GM23338 (cell line): Measurements from ENCODE around the gene TTBK1. TPM values are rescaled to one million over a fixed set of nuclear protein-coding genes. Genes with fewer than 3 reads are reported as not detected.

Experiments used
- ATAC-seq: fragments of 200-7000 bp; cut with Tn5 transposase; 3 replicates; pipeline ENCODE4 v1.9.1; 2020
- DNase-seq: peaks from one replicate; pipeline ENCODE4 v3.0.0-alpha.2; 2015; ENCODE audit warnings: low spot score
- H2AFZ ChIP-seq: fragments of 200-600 bp; sonication (generic); 2 replicates; pipeline ENCODE4 v1.8.0; 2016; ENCODE audit warnings: antibody characterized with exemption, mild to moderate bottlenecking, moderate library complexity
- H3F3A ChIP-seq: fragments of 200-600 bp; sonication (generic); replicated peaks from 2 replicates; pipeline ENCODE4 v1.8.0; 2017; ENCODE audit warnings: antibody characterized with exemption, mixed run types, low read depth
- H3K27ac ChIP-seq: fragments of 200-600 bp; sonication (generic); 2 replicates; pipeline ENCODE4 v1.6.1; 2016; ENCODE audit warnings: low read depth
- H3K27me3 ChIP-seq: fragments of 200-600 bp; sonication (generic); 2 replicates; pipeline ENCODE4 v1.8.0; 2016; ENCODE audit warnings: mild to moderate bottlenecking, mixed run types, moderate library complexity; ENCODE audit not compliant: insufficient read depth
- H3K36me3 ChIP-seq: fragments of 200-600 bp; sonication (generic); 2 replicates; pipeline ENCODE4 v1.8.0; 2016; ENCODE audit warnings: mild to moderate bottlenecking; ENCODE audit not compliant: insufficient read depth
- H3K4me1 ChIP-seq: fragments of 200-600 bp; sonication (generic); 2 replicates; pipeline ENCODE4 v1.8.0; 2016; ENCODE audit warnings: mild to moderate bottlenecking, moderate library complexity; ENCODE audit not compliant: insufficient read depth
- H3K4me2 ChIP-seq: fragments of 200-600 bp; sonication (generic); 2 replicates; pipeline ENCODE4 v1.7.1; 2017; ENCODE audit warnings: mixed run types
- H3K4me3 ChIP-seq: fragments of 200-600 bp; sonication (generic); 2 replicates; pipeline ENCODE4 v1.6.1; 2016; ENCODE audit warnings: mixed run types
- H3K79me2 ChIP-seq: fragments of 200-600 bp; sonication (generic); replicated peaks from 2 replicates; pipeline ENCODE4 v1.8.0; 2017; ENCODE audit warnings: mild to moderate bottlenecking; ENCODE audit not compliant: insufficient read depth
- H3K9me2 ChIP-seq: fragments of 200-600 bp; sonication (generic); 2 replicates; pipeline ENCODE4 v1.8.0; 2017; ENCODE audit not compliant: insufficient read depth
- H4K20me1 ChIP-seq: fragments of 200-600 bp; sonication (generic); replicated peaks from 2 replicates; pipeline ENCODE4 v1.8.0; 2017; ENCODE audit warnings: mild to moderate bottlenecking; ENCODE audit not compliant: insufficient read depth
- H3K27ac Mint-ChIP-seq: 2 replicates; pipeline ENCODE4 v1.8.0; 2020; ENCODE audit warnings: inconsistent platforms, mild to moderate bottlenecking, moderate library complexity, mixed read lengths
- H3K27me3 Mint-ChIP-seq: 3 replicates; pipeline ENCODE4 v1.8.0; 2022; ENCODE audit warnings: low read depth, mild to moderate bottlenecking, moderate library complexity, mixed read lengths, inconsistent platforms; ENCODE audit not compliant: insufficient read depth, poor library complexity
- H3K36me3 Mint-ChIP-seq: 3 replicates; pipeline ENCODE4 v1.8.0; 2021; ENCODE audit warnings: low read depth, mild to moderate bottlenecking, inconsistent platforms, moderate library complexity, mixed read lengths
- H3K4me1 Mint-ChIP-seq: 3 replicates; pipeline ENCODE4 v1.8.0; 2020; ENCODE audit warnings: mild to moderate bottlenecking, inconsistent platforms, mixed read lengths
- H3K4me3 Mint-ChIP-seq: 3 replicates; pipeline ENCODE4 v1.8.0; 2021; ENCODE audit warnings: moderate library complexity, mild to moderate bottlenecking, inconsistent platforms, mixed read lengths
- H3K9me3 Mint-ChIP-seq: 3 replicates; pipeline ENCODE4 v1.8.0; 2020; ENCODE audit warnings: moderate library complexity, mild to moderate bottlenecking, inconsistent platforms, mixed read lengths
- CREB1 ChIP-seq: fragments of 250-450 bp; sonication (Bioruptor Pico); IDR thresholded peaks from 2 replicates; pipeline ENCODE4 v1.5.0; 2020; ENCODE audit warnings: low read depth, mild to moderate bottlenecking, moderate library complexity
- ETS1 ChIP-seq: IDR thresholded peaks from 2 replicates; pipeline ENCODE4 v1.6.1; 2016; ENCODE audit warnings: antibody characterized with exemption
- EZH2phosphoT487 ChIP-seq: fragments of 200-600 bp; sonication (generic); IDR thresholded peaks from one replicate; pipeline ENCODE4 v1.8.1; 2018; ENCODE audit warnings: antibody characterized with exemption; ENCODE audit not compliant: unreplicated experiment
- POLR2AphosphoS5 ChIP-seq: IDR thresholded peaks from 2 replicates; pipeline ENCODE4 v1.6.1; 2016; ENCODE audit warnings: antibody characterized with exemption, low read depth
- STAT1 ChIP-seq: IDR thresholded peaks from one replicate; pipeline ENCODE4 v1.6.1; 2016; ENCODE audit warnings: antibody characterized with exemption; ENCODE audit not compliant: unreplicated experiment
- ZNF331 ChIP-seq: fragments of 250-450 bp; sonication (Bioruptor Pico); IDR thresholded peaks from 2 replicates; pipeline ENCODE4 v1.5.0; 2020; ENCODE audit warnings: low read depth, mild to moderate bottlenecking, moderate library complexity
- ZNF462 ChIP-seq: fragments of 250-450 bp; sonication (Bioruptor Pico); IDR thresholded peaks from 2 replicates; pipeline ENCODE4 v1.5.0; 2020; ENCODE audit warnings: mild to moderate bottlenecking, moderate library complexity
- polyA plus RNA-seq: library from polyadenylated mRNA; unstranded; fragments of >200 nt; fragmentation: Nextera tagmentation; extraction: Ambion mirVana; gene quantifications from 2 replicates; pipeline ENCODE4 v1.2.1, GENCODE V29; 2016
- total RNA-seq: library from RNA; depleted of rRNA; stranded (reverse); fragments of >200 nt; shearing (Covaris generic); gene quantifications from 2 replicates; pipeline ENCODE4 v1.2.3, GENCODE V29; 2014
- TF ChIP-seq, protein P1 (sequence below): IDR thresholded peaks from one replicate; pipeline ENCODE4 v1.6.1; 2018; ENCODE audit warnings: antibody characterized with exemption; ENCODE audit not compliant: unreplicated experiment

TTBK1 gene
- total and polyA plus RNA-seq, 2 experiments from 2014 or later = 0.29 to 1.1 TPM

- Histone ChIP-seq H4K20me1 (no peaks in the 10 kb centered on the region), H2AFZ (no peak overlapping the region), H3K4me2 (no peak overlapping the region), H3K9me2 (no peaks in the 10 kb centered on the region), H3K4me1 (peaks cover 4% of the 10 kb centered on the region; the same call in 1 of the 2 replicates), H3K27me3 (no peaks in the 10 kb centered on the region), H3K79me2 (no peaks in the 10 kb centered on the region), H3F3A (no peaks in the 10 kb centered on the region), H3K27ac (no peak overlapping the region), H3K4me3 (no peak overlapping the region), H3K36me3 (no peaks in the 10 kb centered on the region)
- no peak for DNase-seq
- Mint-ChIP-seq H3K9me3 (no peaks in the 10 kb centered on the region), H3K4me3 (no peak overlapping the region), H3K4me1 (peaks cover 7% of the 10 kb centered on the region), H3K36me3 (no peaks in the 10 kb centered on the region; the same call in 2 of the 3 replicates), H3K27ac (no peak overlapping the region), H3K27me3 (peaks cover 16% of the 10 kb centered on the region)
- no peak for TF ChIP-seq POLR2AphosphoS5
- no peak for TF ChIP-seq STAT1
- TF ChIP-seq CREB1 = no peak
- no peak for TF ChIP-seq EZH2phosphoT487
- TF ChIP-seq ZNF462 (CRISPR knock-in tag) = no peak
- TF ChIP-seq ZNF331 = no peak
- no peak for TF ChIP-seq ETS1
- TF ChIP-seq, protein P1, sequence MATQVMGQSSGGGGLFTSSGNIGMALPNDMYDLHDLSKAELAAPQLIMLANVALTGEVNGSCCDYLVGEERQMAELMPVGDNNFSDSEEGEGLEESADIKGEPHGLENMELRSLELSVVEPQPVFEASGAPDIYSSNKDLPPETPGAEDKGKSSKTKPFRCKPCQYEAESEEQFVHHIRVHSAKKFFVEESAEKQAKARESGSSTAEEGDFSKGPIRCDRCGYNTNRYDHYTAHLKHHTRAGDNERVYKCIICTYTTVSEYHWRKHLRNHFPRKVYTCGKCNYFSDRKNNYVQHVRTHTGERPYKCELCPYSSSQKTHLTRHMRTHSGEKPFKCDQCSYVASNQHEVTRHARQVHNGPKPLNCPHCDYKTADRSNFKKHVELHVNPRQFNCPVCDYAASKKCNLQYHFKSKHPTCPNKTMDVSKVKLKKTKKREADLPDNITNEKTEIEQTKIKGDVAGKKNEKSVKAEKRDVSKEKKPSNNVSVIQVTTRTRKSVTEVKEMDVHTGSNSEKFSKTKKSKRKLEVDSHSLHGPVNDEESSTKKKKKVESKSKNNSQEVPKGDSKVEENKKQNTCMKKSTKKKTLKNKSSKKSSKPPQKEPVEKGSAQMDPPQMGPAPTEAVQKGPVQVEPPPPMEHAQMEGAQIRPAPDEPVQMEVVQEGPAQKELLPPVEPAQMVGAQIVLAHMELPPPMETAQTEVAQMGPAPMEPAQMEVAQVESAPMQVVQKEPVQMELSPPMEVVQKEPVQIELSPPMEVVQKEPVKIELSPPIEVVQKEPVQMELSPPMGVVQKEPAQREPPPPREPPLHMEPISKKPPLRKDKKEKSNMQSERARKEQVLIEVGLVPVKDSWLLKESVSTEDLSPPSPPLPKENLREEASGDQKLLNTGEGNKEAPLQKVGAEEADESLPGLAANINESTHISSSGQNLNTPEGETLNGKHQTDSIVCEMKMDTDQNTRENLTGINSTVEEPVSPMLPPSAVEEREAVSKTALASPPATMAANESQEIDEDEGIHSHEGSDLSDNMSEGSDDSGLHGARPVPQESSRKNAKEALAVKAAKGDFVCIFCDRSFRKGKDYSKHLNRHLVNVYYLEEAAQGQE = no peak
- ATAC-seq = no peak
Measured at GRCh38 chr6:43216200-43216599, 27.1 kb upstream of the TTBK1 start.
